HEK293T (cell line): Measurements from ENCODE around the gene BTBD19.

Experiments
- ARNT ChIP-seq: fragments of 450-650 bp; IDR thresholded peaks from 2 replicates; pipeline ENCODE4 v1.6.1; 2017; ENCODE audit warnings: mild to moderate bottlenecking
- BHLHE40 ChIP-seq: fragments of 450-650 bp; IDR thresholded peaks from 2 replicates; pipeline ENCODE4 v1.6.1; 2016; ENCODE audit warnings: mild to moderate bottlenecking, moderate library complexity, borderline replicate concordance
- ELF4 ChIP-seq: fragments of 450-650 bp; IDR thresholded peaks from 2 replicates; pipeline ENCODE4 v1.6.1; 2017; ENCODE audit warnings: antibody characterized with exemption
- FOXA1 ChIP-seq: fragments of 450-650 bp; IDR thresholded peaks from 2 replicates; pipeline ENCODE4 v1.6.1; 2016; ENCODE audit warnings: mild to moderate bottlenecking
- FOXK2 ChIP-seq: fragments of 450-650 bp; IDR thresholded peaks from 2 replicates; pipeline ENCODE4 v1.6.1; 2016; ENCODE audit warnings: mild to moderate bottlenecking
- FOXM1 ChIP-seq: fragments of 450-650 bp; IDR thresholded peaks from 2 replicates; pipeline ENCODE4 v1.6.1; 2017; ENCODE audit warnings: mild to moderate bottlenecking, borderline replicate concordance
- HDGF ChIP-seq: fragments of 450-650 bp; IDR thresholded peaks from 2 replicates; pipeline ENCODE4 v1.6.1; 2017; ENCODE audit warnings: antibody characterized with exemption, borderline replicate concordance
- L3MBTL2 ChIP-seq: fragments of 450-650 bp; conservative IDR thresholded peaks from 2 replicates; pipeline ENCODE4 v1.6.1; 2016; ENCODE audit warnings: mild to moderate bottlenecking
- NFRKB ChIP-seq: fragments of 450-650 bp; IDR thresholded peaks from 2 replicates; pipeline ENCODE4 v1.6.1; 2016; ENCODE audit warnings: mild to moderate bottlenecking, moderate library complexity
- PKNOX1 ChIP-seq: fragments of 450-650 bp; IDR thresholded peaks from 2 replicates; pipeline ENCODE4 v1.6.1; 2016
- SP1 ChIP-seq: fragments of 450-650 bp; IDR thresholded peaks from 2 replicates; pipeline ENCODE4 v1.6.1; 2017
- SUZ12 ChIP-seq: fragments of 450-650 bp; IDR thresholded peaks from 2 replicates; pipeline ENCODE4 v1.6.1; 2016; ENCODE audit warnings: mild to moderate bottlenecking
- TARDBP ChIP-seq: fragments of 450-650 bp; IDR thresholded peaks from 2 replicates; pipeline ENCODE4 v1.6.1; 2016
- ZNF384 ChIP-seq: fragments of 450-650 bp; IDR thresholded peaks from 2 replicates; pipeline ENCODE4 v1.6.1; 2016

- no peak for TF ChIP-seq TARDBP
- TF ChIP-seq SP1: no peak
- no peak for TF ChIP-seq ARNT
- no peak for TF ChIP-seq ZNF384
- no peak for TF ChIP-seq PKNOX1
- TF ChIP-seq NFRKB: no peak
- no peak for TF ChIP-seq FOXM1
- TF ChIP-seq BHLHE40: no peak
- no peak for TF ChIP-seq SUZ12
- TF ChIP-seq L3MBTL2: no peak
- no peak for TF ChIP-seq FOXA1
- no peak for TF ChIP-seq ELF4
- TF ChIP-seq FOXK2: no peak
- TF ChIP-seq HDGF: no peak
Observed at GRCh38 chr1:44855742-44856141, 47.4 kb downstream of the BTBD19 start.
